Activated T-cell treated with anti-CD3 and anti-CD28 coated beads, Interleukin-2, amount 50 U/mL, for 72 hours (primary cell): ENCODE measurements around the gene SIX2. TPM values are rescaled to one million over a fixed set of nuclear protein-coding genes. Genes with fewer than 3 reads are reported as not detected.

Experiments used
- ATAC-seq, 2 donors: fragments of 150-1000 bp; cut with Tn5 transposase; replicated peaks in 1 of 2; 2 replicates each; pipeline ENCODE4 v1.10.0; 2021; ENCODE audit warnings: moderate library complexity in 2 of 2, mild to moderate bottlenecking in 1 of 2
- DNase-seq, 2 donors: peaks; one replicate each; pipeline ENCODE4 v3.0.0; 2021 to 2022; ENCODE audit warnings: mixed read lengths in 1 of 2
- H3K27ac Mint-ChIP-seq: one replicate; pipeline ENCODE4 v1.8.0; 2022; ENCODE audit warnings: mild to moderate bottlenecking, moderate library complexity, mixed read lengths
- H3K27me3 Mint-ChIP-seq: one replicate; pipeline ENCODE4 v1.8.0; 2022; ENCODE audit warnings: low read depth, mixed read lengths
- H3K36me3 Mint-ChIP-seq, 2 donors: one replicate each; pipeline ENCODE4 v1.8.0; 2022; ENCODE audit warnings: mixed read lengths in 2 of 2, mild to moderate bottlenecking in 1 of 2; ENCODE audit not compliant: insufficient read depth in 2 of 2
- H3K4me1 Mint-ChIP-seq: one replicate; pipeline ENCODE4 v1.8.0; 2022; ENCODE audit warnings: low read depth, mixed read lengths
- H3K4me3 Mint-ChIP-seq, 2 donors: one replicate each; pipeline ENCODE4 v1.8.0; 2022; ENCODE audit warnings: mild to moderate bottlenecking in 2 of 2, mixed read lengths in 2 of 2, moderate library complexity in 2 of 2
- H3K9me3 Mint-ChIP-seq, 2 donors: one replicate each; pipeline ENCODE4 v1.8.0; 2022; ENCODE audit warnings: mixed read lengths in 2 of 2
- total RNA-seq, 2 donors: library from RNA; stranded (reverse); gene quantifications; one replicate each; pipeline ENCODE4 v1.2.3, GENCODE V29; 2022

The SIX2 gene
- total RNA-seq, 2 donors from 2014 or later = 0.12 TPM; not detected in 1

- Mint-ChIP-seq H3K4me3 (no peak overlapping the region), H3K36me3 (no peaks in the 10 kb centered on the region), H3K27ac (no peak overlapping the region), H3K9me3 (no peaks in the 10 kb centered on the region), H3K4me1 (no peaks in the 10 kb centered on the region), H3K27me3 (peaks cover 34% of the 10 kb centered on the region)
- ATAC-seq = no peak
- DNase-seq = no peak
Observed at GRCh38 chr2:44964752-44965236, 44.5 kb downstream of the SIX2 start.

- no peaks in the 10 kb centered on the region for H3K4me1 Mint-ChIP-seq
- H3K27ac Mint-ChIP-seq = no peak overlapping the region
- no peak overlapping the region for H3K4me3 Mint-ChIP-seq
- no peaks in the 10 kb centered on the region for H3K36me3 Mint-ChIP-seq
- no peak for DNase-seq
- no peaks in the 10 kb centered on the region for H3K9me3 Mint-ChIP-seq
- peaks cover 40% of the 10 kb centered on the region for H3K27me3 Mint-ChIP-seq
- ATAC-seq = no peak
Observed at GRCh38 chr2:44962176-44962695, 47.0 kb downstream of the SIX2 start.

GRCh38 chr2:44960871-44961270 lies 48.4 kb downstream of the SIX2 start:
- Mint-ChIP-seq H3K27me3 (peaks cover 52% of the 10 kb centered on the region), H3K4me3 (no peak overlapping the region), H3K36me3 (no peaks in the 10 kb centered on the region), H3K4me1 (no peaks in the 10 kb centered on the region), H3K9me3 (no peaks in the 10 kb centered on the region), H3K27ac (no peak overlapping the region)
- ATAC-seq (no peak), DNase-seq (no peak)

- no peak for ATAC-seq
- DNase-seq = no peak
- peaks cover 63% of the 10 kb centered on the region for H3K27me3 Mint-ChIP-seq
- no peaks in the 10 kb centered on the region for H3K36me3 Mint-ChIP-seq
- no peak overlapping the region for H3K27ac Mint-ChIP-seq
- peaks cover 5% of the 10 kb centered on the region for H3K4me1 Mint-ChIP-seq
- H3K4me3 Mint-ChIP-seq = no peak overlapping the region
- no peaks in the 10 kb centered on the region for H3K9me3 Mint-ChIP-seq
Observed at GRCh38 chr2:44959855-44960254, 49.4 kb downstream of the SIX2 start.

- no peak for ATAC-seq
- no peak for DNase-seq
- Mint-ChIP-seq H3K36me3 (no peaks in the 10 kb centered on the region), H3K4me3 (no peak overlapping the region), H3K27ac (no peak overlapping the region), H3K27me3 (peaks cover 65% of the 10 kb centered on the region), H3K4me1 (peaks cover 20% of the 10 kb centered on the region), H3K9me3 (no peaks in the 10 kb centered on the region)
Observed at GRCh38 chr2:44957656-44958327, 51.5 kb downstream of the SIX2 start.

- no peak overlapping the region for H3K4me3 Mint-ChIP-seq
- peaks cover 25% of the 10 kb centered on the region for H3K4me1 Mint-ChIP-seq
- no peaks in the 10 kb centered on the region for H3K36me3 Mint-ChIP-seq
- peaks cover 68% of the 10 kb centered on the region for H3K27me3 Mint-ChIP-seq
- no peaks in the 10 kb centered on the region for H3K9me3 Mint-ChIP-seq
- no peak overlapping the region for H3K27ac Mint-ChIP-seq
- ATAC-seq (no peak), DNase-seq (no peak)
Observed at GRCh38 chr2:44956843-44957242, 52.4 kb downstream of the SIX2 start.

- Mint-ChIP-seq H3K9me3 (no peaks in the 10 kb centered on the region), H3K36me3 (no peaks in the 10 kb centered on the region), H3K27ac (no peak overlapping the region), H3K4me3 (peak overlapping the region; percentile 74 to 77), H3K27me3 (peaks cover 69% of the 10 kb centered on the region), H3K4me1 (peaks cover 25% of the 10 kb centered on the region)
- DNase-seq (peak; percentile 86), ATAC-seq (peak; percentile 79 to 80)
Observed at GRCh38 chr2:44955593-44956392, 53.5 kb downstream of the SIX2 start.

Other genes starting within 250 kb of the SIX2 start
- not detected for gene SIX3, start 67.8 kb downstream of the SIX2 start, total RNA-seq